Natural killer cell (primary cell): ENCODE measurements around the gene RPL26. TPM values are rescaled to one million over a fixed set of nuclear protein-coding genes. Genes with fewer than 3 reads are reported as not detected.
A peak's percentile ranks its signal among the peaks of the same experiment; 100 is the strongest.

Experiments
- ATAC-seq, 3 donors: fragments of 150-1000 bp in 2 of 3; fragments of 200-7000 bp in 1 of 3; cut with Tn5 transposase; 1 replicate in 1 of 3; 2 replicates in 2 of 3; pipeline ENCODE4 v1.10.0; 2021; ENCODE audit warnings: mild to moderate bottlenecking in 2 of 3, moderate library complexity in 2 of 3
- DNase-seq, 2 donors: peaks; one replicate each; pipeline versions ENCODE4 v3.0.0 to v3.0.0-alpha.2; 2013 to 2021; ENCODE audit warnings: mixed read lengths in 1 of 2
- H3K27ac ChIP-seq: one replicate; pipeline ENCODE4 v1.5.1; 2013; ENCODE audit warnings: mild to moderate bottlenecking, low read length
- H3K27me3 ChIP-seq: one replicate; pipeline ENCODE4 v1.6.1; 2013; ENCODE audit warnings: low read length; ENCODE audit not compliant: control insufficient read depth, insufficient read depth
- H3K36me3 ChIP-seq: one replicate; pipeline ENCODE4 v1.6.1; 2013; ENCODE audit warnings: low read length; ENCODE audit not compliant: control insufficient read depth, insufficient read depth
- H3K4me1 ChIP-seq: one replicate; pipeline ENCODE4 v1.6.1; 2013; ENCODE audit warnings: low read length; ENCODE audit not compliant: control insufficient read depth, insufficient read depth
- H3K4me3 ChIP-seq: one replicate; pipeline ENCODE4 v1.5.1; 2013; ENCODE audit warnings: low read length
- H3K9me3 ChIP-seq: one replicate; pipeline ENCODE4 v1.6.1; 2013; ENCODE audit warnings: low read length; ENCODE audit not compliant: control insufficient read depth, insufficient read depth
- H3K27ac Mint-ChIP-seq, 2 donors: one replicate each; pipeline ENCODE4 v1.8.0; 2022; ENCODE audit warnings: mild to moderate bottlenecking in 2 of 2, mixed read lengths in 2 of 2, moderate library complexity in 1 of 2
- H3K27me3 Mint-ChIP-seq, 2 donors: one replicate each; pipeline ENCODE4 v1.8.0; 2022; ENCODE audit warnings: low read depth in 2 of 2, mixed read lengths in 2 of 2
- H3K36me3 Mint-ChIP-seq: one replicate; pipeline ENCODE4 v1.8.0; 2022; ENCODE audit warnings: mixed read lengths
- H3K4me1 Mint-ChIP-seq, 2 donors: one replicate each; pipeline ENCODE4 v1.8.0; 2022; ENCODE audit warnings: mixed read lengths in 2 of 2
- H3K4me3 Mint-ChIP-seq: one replicate; pipeline ENCODE4 v1.8.0; 2022; ENCODE audit warnings: mild to moderate bottlenecking, moderate library complexity, mixed read lengths
- H3K9me3 Mint-ChIP-seq, 2 donors: one replicate each; pipeline ENCODE4 v1.8.0; 2022; ENCODE audit warnings: mixed read lengths in 2 of 2
- CTCF ChIP-seq: fragments of 200-600 bp; IDR thresholded peaks from one replicate; pipeline ENCODE4 v1.8.0; 2022; ENCODE audit warnings: antibody characterized with exemption
- WGBS: methylation state at CpG from one replicate; pipeline ENCODE4 v1.1.7; 2013; ENCODE audit warnings: missing lambda C conversion rate; ENCODE audit not compliant: insufficient coverage; 5-methylcytosine and 5-hydroxymethylcytosine counted together
- intact Hi-C: fragments of 100-400 bp; cut with micrococcal nuclease; formaldehyde crosslinking; loops from one replicate; pipeline ENCODE4 v1.14.2; 2022
- total RNA-seq, 4 donors: library from RNA; stranded (reverse); fragments of 120-200 nt in 1 of 4; gene quantifications; one replicate each; pipeline versions ENCODE4 v1.2.3 to v1.2.4, GENCODE V29; 2013 to 2022

Gene RPL26
- total RNA-seq, 3 donors from 2014 or later (not counting 1 experiment from before 2014, with no cell fraction given): 1,481 to 1,796 (median 1,628) TPM

DNA sequence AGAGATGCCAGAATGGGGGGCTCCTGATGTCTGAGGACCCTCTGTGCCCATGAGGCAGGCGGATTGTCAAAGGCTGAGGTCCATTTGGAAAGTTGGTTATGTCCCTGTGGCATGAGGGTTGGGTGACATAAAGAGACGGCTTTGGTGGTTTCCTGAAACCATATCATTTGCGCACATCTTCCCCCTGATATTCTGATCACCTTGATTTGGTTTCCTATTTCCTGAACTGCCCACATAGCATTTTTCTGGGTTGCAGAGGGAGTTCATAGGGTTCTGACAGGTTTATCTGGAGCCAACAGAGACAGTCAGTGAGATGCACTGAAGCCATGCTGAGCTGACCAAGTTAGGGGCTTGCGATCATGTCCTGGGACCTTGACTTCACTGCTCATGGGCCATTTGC lies 30.3 kb upstream of the RPL26 start:
- WGBS: 37% methylated on average over 4 of the region's 4 CpGs
- H3K9me3 ChIP-seq: no peaks in the 10 kb centered on the region
- DNase-seq (peak in 1 of 2 donors; percentile 36), ATAC-seq (peak in 1 of 3 donors; percentile 57)
- H3K27me3 ChIP-seq: peaks cover 6% of the 10 kb centered on the region
- H3K27ac ChIP-seq: no peak overlapping the region
- Mint-ChIP-seq H3K27ac (no peak overlapping the region), H3K36me3 (no peaks in the 10 kb centered on the region), H3K27me3 (peaks cover 29 to 37% of the 10 kb centered on the region in 2 donors), H3K4me3 (no peak overlapping the region), H3K4me1 (peaks cover 6 to 9% of the 10 kb centered on the region in 2 donors), H3K9me3 (no peaks in the 10 kb centered on the region)
- H3K4me3 ChIP-seq: no peak overlapping the region
- peaks cover 6% of the 10 kb centered on the region for H3K4me1 ChIP-seq
- TF ChIP-seq CTCF: no peak
- H3K36me3 ChIP-seq: no peaks in the 10 kb centered on the region
- intact Hi-C loops: no loop called here

DNA sequence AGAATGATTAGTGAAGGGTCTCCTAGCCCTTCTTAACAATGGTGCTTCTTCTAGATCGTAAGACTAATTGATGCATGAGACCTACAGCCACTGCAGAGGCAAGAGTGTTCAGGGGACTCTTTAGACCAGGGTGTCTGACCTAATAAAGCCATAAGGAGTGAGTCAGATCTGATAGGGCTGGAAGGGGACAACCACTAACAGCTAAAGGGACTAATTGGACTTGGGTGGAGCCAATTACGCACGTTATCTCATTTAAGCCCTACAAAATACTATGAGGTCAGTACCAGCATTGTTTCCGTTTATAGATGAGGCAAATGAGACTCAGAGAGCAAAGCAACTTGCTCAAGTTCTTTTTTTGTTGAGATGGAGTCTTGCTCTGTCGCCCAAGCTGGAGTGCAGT lies 29.1 kb upstream of the RPL26 start:
- Histone ChIP-seq H3K27ac (no peak overlapping the region), H3K4me1 (peaks cover 6% of the 10 kb centered on the region), H3K4me3 (no peak overlapping the region), H3K27me3 (peaks cover 6% of the 10 kb centered on the region), H3K9me3 (no peaks in the 10 kb centered on the region), H3K36me3 (no peaks in the 10 kb centered on the region)
- Mint-ChIP-seq H3K27ac (no peak overlapping the region), H3K4me1 (peaks cover 6 to 9% of the 10 kb centered on the region in 2 donors), H3K4me3 (no peak overlapping the region), H3K27me3 (peaks cover 23 to 25% of the 10 kb centered on the region in 2 donors), H3K36me3 (no peaks in the 10 kb centered on the region), H3K9me3 (no peaks in the 10 kb centered on the region)
- 77% methylated on average over 5 of the region's 5 CpGs for WGBS
- ATAC-seq (peak in 1 of 3 donors; percentile 52), DNase-seq (no peak)
- intact Hi-C loops: no loop called here
- no peak for TF ChIP-seq CTCF

GRCh38 chr17:8410883-8411238 lies 27.9 kb upstream of the RPL26 start:
- Mint-ChIP-seq H3K36me3 (no peaks in the 10 kb centered on the region), H3K9me3 (no peaks in the 10 kb centered on the region), H3K27me3 (peaks cover 12 to 13% of the 10 kb centered on the region in 2 donors), H3K4me1 (peaks cover 6 to 9% of the 10 kb centered on the region in 2 donors), H3K27ac (no peak overlapping the region), H3K4me3 (no peak overlapping the region)
- H3K36me3 ChIP-seq: no peaks in the 10 kb centered on the region
- DNase-seq (no peak), ATAC-seq (no peak)
- H3K27ac ChIP-seq: no peak overlapping the region
- peaks cover 6% of the 10 kb centered on the region for H3K27me3 ChIP-seq
- no peak overlapping the region for H3K4me3 ChIP-seq
- intact Hi-C loops: loop anchor here (2.0 kb wide), 2 partner anchors 336 to 374 kb away; no protein-coding TSS in a partner anchor
- no peak for TF ChIP-seq CTCF
- H3K9me3 ChIP-seq: no peaks in the 10 kb centered on the region
- WGBS: 80% methylated on average over 1 of the region's 1 CpG
- peaks cover 6% of the 10 kb centered on the region for H3K4me1 ChIP-seq
